HG03039 (cell line): ENCODE results near the gene AGPAT3.
"Not testable (repeated sequence)": the region's sequence is repeated elsewhere in the genome, so short reads cannot be mapped to it uniquely, and the experiment has no call there.

ENCODE experiments used
- ATAC-seq: cut with Tn5 transposase; IDR thresholded peaks from one replicate; pipeline ENCODE4 v1.9.1; 2021; ENCODE audit warnings: mild to moderate bottlenecking, moderate library complexity; ENCODE audit not compliant: unreplicated experiment

Gene AGPAT3

DNA sequence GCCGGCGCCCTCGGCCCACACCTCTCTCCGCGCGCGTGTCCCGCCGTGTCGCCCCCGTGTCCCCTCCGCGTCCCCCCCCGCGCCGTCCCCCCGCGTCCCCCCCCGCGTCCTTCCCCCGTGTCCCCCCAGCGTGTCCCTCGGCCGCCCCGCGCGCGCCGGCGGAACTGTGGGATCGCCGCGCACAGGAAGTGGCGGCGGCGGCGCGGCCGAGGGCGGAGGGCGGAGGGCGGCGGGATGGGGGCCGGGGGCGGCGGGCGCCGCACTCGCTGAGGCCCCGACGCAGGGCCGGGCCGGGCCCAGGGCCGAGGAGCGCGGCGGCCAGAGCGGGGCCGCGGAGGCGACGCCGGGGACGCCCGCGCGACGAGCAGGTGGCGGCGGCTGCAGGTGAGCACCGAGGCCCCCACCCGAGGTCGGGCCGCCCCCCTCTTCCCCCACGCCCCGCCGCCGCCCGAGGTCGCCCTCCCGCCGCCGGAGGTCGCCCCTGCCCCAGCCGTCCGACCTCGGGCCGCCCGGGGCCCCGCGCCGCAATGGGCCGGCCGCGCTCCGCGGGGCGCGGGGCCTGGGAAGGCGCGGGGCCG, at the start of gene AGPAT3:
TSS of gene AGPAT3 (plus strand) at position 262 of the 578 bp plus-strand sequence. CDS start 94,459 bp downstream, outside the sequence.
- no peak for ATAC-seq

DNA sequence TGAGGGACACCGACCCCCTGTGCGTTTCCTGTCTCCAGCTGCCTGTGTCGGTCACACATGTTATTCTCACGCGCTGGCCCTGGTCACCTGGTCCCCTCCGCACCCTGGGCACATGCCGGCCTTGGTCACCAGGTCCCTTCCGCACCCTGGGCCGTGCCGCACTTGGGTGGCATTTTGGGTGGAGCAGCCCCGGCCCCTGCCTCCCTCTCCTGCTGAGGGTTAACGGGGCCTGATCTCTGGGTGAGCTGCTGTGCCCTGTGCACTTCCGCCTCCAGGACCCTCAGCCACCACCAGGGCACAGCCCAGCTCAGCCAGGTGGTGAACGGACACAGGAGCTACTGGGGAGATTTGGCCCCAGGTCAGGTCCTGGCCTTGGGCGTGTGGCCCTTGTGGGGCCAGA, 49.0 kb upstream of the AGPAT3 start:
- ATAC-seq: no peak

DNA sequence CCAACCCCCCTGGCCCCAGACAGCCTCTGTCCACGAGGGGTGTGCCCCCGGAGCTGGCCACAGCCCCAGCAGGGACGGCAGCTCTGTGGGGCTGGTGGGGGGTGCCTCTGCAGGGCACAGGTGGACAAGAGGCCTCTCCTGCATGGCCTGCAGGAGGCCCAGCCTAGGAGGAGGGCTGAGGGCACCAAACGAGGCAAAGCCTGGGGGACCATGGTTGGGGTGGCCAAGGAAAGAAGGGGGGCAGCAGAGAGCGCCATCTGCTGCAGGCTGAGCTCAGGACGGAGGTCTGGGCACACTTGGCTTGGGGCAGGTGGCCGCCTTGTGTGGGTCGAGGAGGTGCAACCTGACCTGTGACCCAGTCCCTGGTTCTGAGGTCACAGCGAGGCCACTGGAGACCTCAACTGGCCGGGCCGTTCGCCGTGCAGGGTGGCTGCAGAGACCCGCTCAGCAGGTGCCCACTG, 48.4 kb upstream of the AGPAT3 start:
- no peak for ATAC-seq

DNA sequence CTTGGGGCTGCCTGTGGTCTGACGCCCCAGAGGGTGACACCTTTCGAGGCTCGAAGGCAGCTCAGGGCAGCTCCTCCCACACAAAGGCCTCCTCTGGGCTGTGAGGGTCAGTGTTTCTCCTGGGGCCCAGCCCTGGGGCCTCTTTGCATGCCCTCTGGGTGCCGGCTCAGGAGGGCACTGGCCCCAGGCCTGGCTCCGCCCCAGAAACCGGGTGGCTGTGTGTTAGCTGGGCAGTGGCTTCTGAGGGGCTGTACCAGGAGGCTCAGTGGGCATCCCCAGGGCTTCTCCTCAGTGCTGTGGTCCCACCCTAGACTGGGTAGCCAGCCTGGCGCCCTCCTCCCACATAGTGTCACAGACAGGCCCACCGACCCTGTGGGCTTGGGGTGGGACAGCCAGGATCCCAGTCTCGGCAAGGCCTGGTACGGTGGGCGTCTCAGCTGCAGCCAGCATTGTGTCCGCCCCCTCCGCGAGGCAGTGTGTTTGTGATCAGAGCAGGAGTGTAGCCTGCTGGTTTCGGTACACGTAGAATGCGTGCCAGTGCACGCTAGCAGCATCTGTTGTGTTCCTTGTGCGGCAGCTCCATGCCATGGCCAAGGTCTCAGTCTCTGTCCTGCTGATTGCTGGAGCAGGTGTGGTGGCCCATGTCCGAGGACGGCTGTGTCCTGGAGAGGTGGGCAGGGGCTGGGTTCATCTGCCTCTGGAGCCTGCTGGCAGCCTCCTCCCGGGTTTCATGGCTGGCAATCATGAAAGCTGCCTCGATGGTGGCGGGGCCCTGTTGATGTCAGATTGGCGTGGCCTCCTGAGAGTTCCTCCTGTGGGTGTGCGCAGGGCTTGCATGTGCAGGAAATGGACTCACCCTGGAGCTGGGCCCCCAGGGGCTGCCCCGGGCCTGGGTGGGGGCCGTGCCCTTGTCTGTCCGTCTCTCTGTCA, 47.6 kb upstream of the AGPAT3 start:
- no peak for ATAC-seq

- no peak for ATAC-seq
Measured at GRCh38 chr21:43818685-43819084, 46.3 kb upstream of the AGPAT3 start.

GRCh38 chr21:43819511-43820405, 45.3 kb upstream of the AGPAT3 start:
- ATAC-seq: no peak

DNA sequence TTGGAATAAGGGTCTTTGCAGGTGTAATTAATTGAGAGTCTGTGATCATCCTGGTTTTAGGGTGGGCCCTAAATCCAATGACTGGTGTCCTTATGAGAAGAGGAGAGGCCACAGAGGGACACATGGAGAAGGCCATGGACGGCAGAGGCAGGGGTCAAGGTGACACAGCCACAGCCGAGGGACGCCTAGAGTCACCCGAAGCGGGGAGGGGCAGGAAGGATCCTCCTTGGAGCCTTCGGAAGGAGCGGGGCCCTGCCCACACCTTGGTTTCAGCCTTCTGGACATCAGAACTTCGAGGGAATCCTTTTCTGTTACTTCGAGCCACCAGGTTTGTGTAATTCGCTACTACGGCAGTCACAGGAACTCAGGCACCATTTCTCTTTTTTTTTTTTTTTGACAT, 44.6 kb upstream of the AGPAT3 start:
- no peak for ATAC-seq

DNA sequence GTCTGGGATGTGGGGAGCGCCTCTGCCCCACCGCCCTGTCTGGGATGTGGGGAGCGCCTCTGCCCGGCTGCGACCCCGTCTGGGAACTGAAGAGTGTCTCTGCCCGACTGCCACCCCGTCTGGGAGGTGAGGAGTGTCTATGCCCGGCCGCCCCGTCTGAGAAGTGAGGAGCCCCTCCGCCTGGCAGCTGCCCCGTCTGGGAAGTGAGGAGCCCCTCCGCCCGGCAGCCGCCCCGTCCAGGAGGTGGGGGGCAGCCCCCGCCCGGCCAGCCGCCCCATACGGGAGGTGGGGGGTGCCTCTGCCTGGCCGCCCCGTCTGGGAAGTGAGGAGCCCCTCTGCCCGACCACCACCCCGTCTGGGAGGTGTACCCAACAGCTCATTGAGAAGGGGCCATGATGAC, 42.9 kb upstream of the AGPAT3 start:
- ATAC-seq: not testable (repeated sequence)

- ATAC-seq: not testable (repeated sequence)
Measured at GRCh38 chr21:43822741-43823140, 42.3 kb upstream of the AGPAT3 start.

DNA sequence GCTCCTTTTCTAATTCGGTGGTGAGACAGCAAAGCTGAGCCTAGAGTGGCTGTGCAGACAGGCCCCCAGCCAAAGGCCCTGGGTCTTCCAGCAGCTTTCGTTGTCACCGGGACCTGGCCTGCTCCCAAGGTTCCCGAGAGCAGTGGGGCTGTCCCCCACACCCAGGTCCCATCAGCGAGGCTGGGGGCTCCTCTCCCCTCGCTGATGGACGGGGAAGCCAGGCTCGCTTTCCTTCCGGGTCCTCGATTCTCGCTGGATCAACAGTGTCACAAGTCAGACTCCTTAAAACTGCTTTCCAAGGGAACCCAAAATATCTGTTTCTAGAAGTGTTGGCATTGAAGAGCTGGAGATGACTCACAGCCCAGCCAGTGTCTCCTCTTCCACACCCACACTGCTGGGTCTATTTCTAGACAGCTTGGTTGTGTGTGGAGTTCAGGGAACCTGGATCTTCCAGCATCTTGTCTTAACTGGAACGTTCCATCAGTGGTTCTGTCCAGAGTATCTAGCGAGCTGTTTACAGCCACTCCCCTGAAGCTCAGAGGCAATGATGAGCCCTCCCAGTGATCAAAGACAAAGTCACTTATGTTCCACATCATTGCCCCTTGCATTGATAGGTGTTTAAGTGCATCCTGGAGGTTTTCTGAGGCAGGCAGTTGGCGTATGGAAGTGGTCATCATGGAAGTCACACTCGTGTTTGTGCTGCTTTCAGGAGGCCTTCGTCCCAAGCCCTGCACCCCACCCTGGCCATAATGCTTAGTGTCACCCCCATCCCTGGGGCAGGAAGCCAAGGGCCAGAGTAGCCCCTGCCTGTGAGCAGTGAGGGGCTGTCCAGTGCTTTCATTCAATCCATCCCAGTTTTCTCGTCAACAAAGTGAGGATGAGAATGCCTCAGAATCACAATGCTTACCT, 40.4 kb upstream of the AGPAT3 start:
- ATAC-seq: no peak

DNA sequence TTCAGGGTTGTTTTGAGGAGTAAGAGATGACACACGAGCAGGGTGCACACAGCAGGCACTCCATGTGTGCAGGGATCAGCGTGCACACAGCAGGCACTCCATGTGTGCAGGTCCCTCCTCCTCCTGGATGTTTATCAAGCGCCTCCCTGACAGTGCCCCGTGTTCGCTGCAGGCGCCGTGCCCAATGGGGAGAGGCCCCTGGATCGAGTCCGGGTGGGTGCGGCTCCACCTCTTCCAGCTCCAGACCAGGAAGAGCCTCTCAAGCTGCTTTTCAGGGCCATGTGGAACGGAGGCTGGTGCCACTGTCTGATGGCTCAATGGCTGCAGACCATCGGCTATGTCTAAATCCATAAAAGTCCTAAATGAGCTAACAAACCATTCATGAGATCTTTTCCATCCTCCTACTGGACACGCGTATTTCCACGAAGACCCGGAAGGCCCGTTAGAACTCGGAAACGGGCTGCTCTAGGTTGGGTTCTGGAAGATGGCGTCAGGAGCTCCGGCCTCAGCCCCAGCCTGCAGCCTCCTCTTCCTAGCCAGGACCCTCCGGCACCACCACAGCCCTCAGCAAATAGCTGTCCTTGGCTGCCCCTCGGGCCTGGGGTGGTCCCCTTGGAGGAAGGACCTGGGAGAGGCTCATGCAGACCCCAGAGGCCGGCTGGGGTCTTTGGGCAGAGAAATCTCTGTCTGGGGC, 39.6 kb upstream of the AGPAT3 start:
- no peak for ATAC-seq

DNA sequence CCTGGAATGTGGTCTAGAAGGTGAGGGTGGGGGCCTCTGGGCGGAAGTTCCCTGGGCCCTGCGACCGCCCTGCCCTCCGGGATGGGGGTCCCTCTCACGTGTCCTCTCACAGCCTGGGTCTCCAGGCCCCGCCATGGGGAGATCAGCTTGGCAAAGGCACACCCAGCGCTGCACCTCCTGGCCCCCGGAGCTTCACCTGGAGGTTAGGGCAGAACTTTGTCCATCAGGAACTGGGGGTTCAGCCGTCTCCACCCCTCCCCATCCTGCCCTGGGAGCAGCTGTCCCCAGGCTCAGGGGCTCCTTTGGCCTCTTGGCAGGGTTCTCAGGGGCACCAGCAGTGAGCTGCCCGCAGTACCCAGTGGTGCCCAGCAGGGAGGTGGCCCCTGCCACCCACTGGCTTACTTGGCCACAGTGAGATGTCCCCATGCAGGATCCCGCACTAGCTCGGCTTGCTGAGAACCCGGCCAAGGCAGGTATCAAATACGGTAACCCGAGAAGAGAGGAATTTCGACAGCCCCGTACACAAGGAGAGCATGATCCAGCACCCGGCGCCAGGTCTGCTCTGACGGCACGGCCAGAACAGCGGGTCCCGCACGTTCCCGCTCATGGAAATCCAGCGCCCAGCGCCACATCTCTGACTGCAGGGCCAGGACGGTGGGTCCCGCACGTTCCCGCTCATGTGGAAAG, 38.9 kb upstream of the AGPAT3 start:
- ATAC-seq: no peak

DNA sequence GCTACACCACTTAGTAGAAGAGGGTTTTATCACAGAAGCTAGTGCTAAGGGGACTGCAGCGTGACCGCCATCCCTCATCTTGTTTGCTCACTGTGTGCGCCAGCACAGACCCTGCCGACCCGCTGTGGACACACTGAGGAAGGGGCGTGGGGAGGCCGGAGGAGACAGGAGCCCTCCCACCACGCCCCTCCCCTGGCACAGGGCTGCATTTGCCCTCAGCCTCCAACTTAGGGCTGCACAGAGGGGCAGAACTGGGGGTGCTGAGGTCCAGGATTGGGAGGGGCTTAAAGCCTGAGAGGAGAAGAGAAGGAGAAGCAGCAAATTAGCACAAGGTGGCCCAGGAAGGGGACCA, 38.4 kb upstream of the AGPAT3 start:
- ATAC-seq: no peak

DNA sequence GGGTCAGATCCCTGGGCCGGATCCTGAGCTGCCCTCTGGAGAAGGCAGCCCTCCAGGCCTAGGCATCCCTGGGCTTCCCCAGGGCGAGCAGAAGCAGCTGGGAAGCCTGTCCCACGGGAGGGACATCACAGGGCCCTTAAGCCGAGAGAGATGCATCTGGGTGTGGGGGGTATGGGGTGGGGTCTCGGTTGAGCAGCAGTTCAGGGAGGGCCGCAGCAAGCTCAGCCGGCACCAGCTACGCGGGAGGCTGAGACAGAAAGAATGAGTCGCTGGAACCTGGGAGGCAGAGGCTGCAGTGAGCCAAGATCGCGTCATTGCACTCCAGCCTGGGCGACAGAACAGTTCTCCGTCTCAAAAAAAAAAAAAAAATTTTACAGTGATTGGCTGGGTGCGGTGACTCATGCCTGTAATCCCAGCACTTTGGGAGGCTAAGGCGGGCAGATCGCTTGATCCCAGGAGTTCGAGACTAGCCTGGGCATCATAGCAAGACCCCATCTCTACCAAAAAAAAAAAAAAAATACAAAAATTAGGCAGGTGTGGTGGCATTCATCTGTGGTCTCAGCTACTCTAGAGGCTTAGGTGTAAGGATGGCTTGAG, 37.9 kb upstream of the AGPAT3 start:
- ATAC-seq: no peak

GRCh38 chr21:43829161-43829560, 35.9 kb upstream of the AGPAT3 start:
- ATAC-seq: no peak

DNA sequence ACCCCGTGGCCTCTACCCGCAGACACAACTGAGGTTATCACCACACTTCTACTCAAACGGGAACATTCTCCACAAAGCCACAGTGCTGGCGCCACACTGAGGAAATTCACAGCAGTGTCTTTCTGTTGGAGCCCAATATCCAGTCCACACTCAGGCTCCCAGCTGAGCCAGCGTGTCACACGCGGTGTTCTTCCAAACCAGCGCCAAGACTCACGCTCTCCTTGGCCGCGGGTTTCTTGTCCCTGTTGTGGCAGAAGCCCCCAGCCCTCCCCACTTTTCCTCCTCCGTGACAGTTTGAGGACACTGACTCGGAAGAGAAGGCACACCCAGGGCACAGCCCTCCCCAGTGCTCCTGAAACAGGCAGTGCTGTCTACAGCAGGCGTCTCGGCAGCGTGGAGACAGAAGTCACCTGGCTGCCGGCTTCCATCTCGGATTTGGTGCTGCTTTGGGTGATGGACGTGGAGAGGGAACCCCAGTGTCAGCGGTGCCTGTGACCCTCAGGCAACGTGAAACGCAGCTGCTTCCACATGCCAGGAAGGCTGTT, 35.4 kb upstream of the AGPAT3 start:
- ATAC-seq: no peak

DNA sequence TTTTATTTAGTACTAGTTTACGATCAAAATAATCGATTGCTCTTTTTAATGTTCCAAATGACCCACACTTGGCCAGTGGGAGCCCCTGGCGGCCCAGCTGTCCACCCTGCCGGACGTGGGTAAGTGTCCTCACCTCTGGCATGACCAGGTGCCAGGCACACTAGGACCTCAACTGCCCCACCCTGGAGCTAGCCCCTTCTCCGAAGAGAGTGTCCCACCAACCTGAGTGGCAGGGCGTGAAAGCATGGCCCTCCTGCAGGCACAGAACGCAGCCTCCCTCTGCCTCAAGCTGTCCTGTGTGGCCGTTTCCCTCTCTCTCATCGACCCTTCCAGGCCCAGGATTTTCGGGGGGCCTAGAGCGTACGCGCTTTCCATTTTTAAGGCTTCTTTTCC, 32.9 kb upstream of the AGPAT3 start:
- ATAC-seq: no peak

DNA sequence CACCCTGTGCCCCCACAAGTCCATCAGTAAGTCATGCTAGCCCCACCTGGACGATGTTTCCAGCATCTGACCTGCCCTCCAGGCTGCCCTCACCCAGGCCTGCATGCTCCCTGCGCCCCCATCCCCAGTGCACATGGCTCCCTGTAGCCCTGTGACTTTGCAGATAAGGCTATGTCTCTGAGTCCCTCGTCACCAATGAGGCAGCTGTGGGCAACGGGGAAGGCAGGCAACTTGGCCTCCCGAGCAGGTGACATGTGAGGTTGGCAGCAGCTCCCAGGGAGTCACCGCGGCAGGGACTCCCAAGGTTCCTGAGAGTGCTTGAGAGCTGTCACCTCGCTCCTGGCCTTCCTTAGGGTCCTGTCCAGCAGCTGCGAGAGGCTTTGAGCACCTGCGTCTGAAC, 32.4 kb upstream of the AGPAT3 start:
- ATAC-seq: no peak
